OCI-LY3 (cell line): ENCODE data around the gene DRG2.

Source experiments
- EZH2phosphoT487 ChIP-seq: fragments of 200-600 bp; shearing (Covaris generic); IDR thresholded peaks from 2 replicates; pipeline ENCODE4 v1.6.1; 2018; ENCODE audit warnings: antibody characterized with exemption, mixed run types, low read depth
- TF ChIP-seq, protein P1 (sequence below): fragments of 200-600, 300-600 bp; sonication (generic); IDR thresholded peaks from 2 replicates; pipeline ENCODE4 v1.5.1; 2014; ENCODE audit warnings: antibody characterized with exemption, low read length, low read depth

DNA sequence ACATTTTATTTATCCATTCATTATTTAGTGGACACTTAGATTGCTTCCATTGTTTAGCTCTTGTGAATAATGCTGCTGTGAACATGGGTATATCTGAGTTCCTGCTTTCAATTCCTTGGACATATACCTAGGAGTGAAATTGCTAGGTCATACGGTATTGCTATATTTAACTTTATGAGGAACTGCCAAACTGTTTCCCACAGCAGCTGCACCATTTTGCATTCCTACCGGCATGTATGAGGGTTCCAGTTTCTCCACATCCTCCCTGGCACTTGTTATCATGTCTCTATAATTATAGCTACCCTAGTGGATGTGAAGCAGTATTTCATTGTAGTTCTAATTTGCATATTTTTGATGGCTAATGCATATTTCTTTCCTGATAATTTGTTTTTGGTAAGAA, 23.7 kb upstream of the DRG2 start:
- TF ChIP-seq, protein P1, sequence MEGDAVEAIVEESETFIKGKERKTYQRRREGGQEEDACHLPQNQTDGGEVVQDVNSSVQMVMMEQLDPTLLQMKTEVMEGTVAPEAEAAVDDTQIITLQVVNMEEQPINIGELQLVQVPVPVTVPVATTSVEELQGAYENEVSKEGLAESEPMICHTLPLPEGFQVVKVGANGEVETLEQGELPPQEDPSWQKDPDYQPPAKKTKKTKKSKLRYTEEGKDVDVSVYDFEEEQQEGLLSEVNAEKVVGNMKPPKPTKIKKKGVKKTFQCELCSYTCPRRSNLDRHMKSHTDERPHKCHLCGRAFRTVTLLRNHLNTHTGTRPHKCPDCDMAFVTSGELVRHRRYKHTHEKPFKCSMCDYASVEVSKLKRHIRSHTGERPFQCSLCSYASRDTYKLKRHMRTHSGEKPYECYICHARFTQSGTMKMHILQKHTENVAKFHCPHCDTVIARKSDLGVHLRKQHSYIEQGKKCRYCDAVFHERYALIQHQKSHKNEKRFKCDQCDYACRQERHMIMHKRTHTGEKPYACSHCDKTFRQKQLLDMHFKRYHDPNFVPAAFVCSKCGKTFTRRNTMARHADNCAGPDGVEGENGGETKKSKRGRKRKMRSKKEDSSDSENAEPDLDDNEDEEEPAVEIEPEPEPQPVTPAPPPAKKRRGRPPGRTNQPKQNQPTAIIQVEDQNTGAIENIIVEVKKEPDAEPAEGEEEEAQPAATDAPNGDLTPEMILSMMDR, result no peak
- TF ChIP-seq EZH2phosphoT487, result no peak
